Keratinocyte (primary cell): ENCODE results near the gene GPATCH1.
"Not testable (repeated sequence)": the region's sequence is repeated elsewhere in the genome, so short reads cannot be mapped to it uniquely, and the experiment has no call there.

Experiments
- CTCF ChIP-seq, 3 experiments: IDR thresholded peaks in 1 of 3; conservative IDR thresholded peaks in 1 of 3; optimal IDR thresholded peaks in 1 of 3; 2 replicates in 2 of 3; 3 replicates in 1 of 3; pipeline versions ENCODE3 to v1.5.1; 2011; ENCODE audit warnings: low read length in 3 of 3, mild to moderate bottlenecking in 3 of 3, moderate library complexity in 2 of 3, control low read depth in 1 of 3, inconsistent platforms in 1 of 3; ENCODE audit not compliant: insufficient read depth in 2 of 3; ENCODE audit errors: extremely low read depth in 1 of 3
- EZH2 ChIP-seq: IDR thresholded peaks from one replicate; pipeline ENCODE4 v1.6.1; 2012; ENCODE audit warnings: inconsistent platforms, mild to moderate bottlenecking, low read length, moderate library complexity

DNA sequence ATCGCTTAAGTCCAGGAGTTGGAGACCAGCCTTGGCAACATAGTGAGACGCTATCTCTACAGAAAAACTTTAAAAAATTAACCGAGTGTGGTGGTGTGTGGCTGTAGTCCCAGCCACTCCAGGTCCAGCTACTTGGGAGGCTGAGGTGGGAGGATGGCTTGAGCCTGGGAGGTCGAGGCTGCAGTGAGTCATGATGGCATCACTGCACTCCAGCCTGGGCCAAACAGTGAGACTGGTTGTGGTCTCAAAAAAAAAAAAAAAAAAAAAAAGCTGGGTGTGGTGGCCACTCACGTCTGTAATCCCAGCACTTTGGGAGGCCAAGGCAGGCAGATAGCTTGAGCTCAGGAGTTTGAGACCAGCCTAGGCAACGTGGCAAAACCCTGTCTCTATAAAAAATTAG lies 85.1 kb downstream of the GPATCH1 start:
- TF ChIP-seq EZH2; CTCF (optimal IDR thresholded peaks at IDR 0.05 in 1 of 3, IDR thresholded peaks at IDR 0.05 in 1 of 3, conservative IDR thresholded peaks at IDR 0.05 in 1 of 3; ENCODE audit: extremely low read depth in 1 of 3, insufficient read depth in 2 of 3, low read length in 3 of 3): not testable (repeated sequence)
